ENCODE data around the gene SFMBT2. TPM values are rescaled to one million over a fixed set of nuclear protein-coding genes. Genes with fewer than 3 reads are reported as not detected.
"Not testable (repeated sequence)": the region's sequence is repeated elsewhere in the genome, so short reads cannot be mapped to it uniquely, and the experiment has no call there.

The SFMBT2 gene
- total RNA-seq, 2 donors from 2014 or later = 25.6 to 32.1 TPM

- DNase-seq (ENCODE audit: low spot score in 2 of 2) (no peak), ATAC-seq (no peak)
- Mint-ChIP-seq H3K27ac (no peak overlapping the region), H3K36me3 (peaks cover 15 to 43% of the 10 kb centered on the region in 2 donors), H3K9me3 (no peaks in the 10 kb centered on the region)
These were observed 104.2 kb downstream of the SFMBT2 start for GRCh38 chr10:7306616-7307015.

GRCh38 chr10:7306147-7306546 is 104.7 kb downstream of the SFMBT2 start:
- DNase-seq (ENCODE audit: low spot score in 2 of 2) = no peak
- H3K27ac Mint-ChIP-seq = no peak overlapping the region
- H3K9me3 Mint-ChIP-seq = no peaks in the 10 kb centered on the region
- no peak for ATAC-seq
- H3K36me3 Mint-ChIP-seq = peaks cover 18 to 47% of the 10 kb centered on the region in 2 donors

GRCh38 chr10:7305053-7305452 is 105.8 kb downstream of the SFMBT2 start:
- peak overlapping the region in 1 of 2 donors; percentile 30 for H3K27ac Mint-ChIP-seq
- peaks cover 23 to 53% of the 10 kb centered on the region in 2 donors for H3K36me3 Mint-ChIP-seq
- ATAC-seq = no peak
- no peak for DNase-seq (ENCODE audit: low spot score in 2 of 2)
- no peaks in the 10 kb centered on the region for H3K9me3 Mint-ChIP-seq

- Mint-ChIP-seq H3K36me3 (peaks cover 16 to 55% of the 10 kb centered on the region in 2 donors), H3K27ac (peak overlapping the region in 1 of 2 donors; percentile 30), H3K9me3 (peaks cover 0 to 4% of the 10 kb centered on the region in 2 donors)
- ATAC-seq (no peak), DNase-seq (ENCODE audit: low spot score in 2 of 2) (no peak)
These were observed 106.7 kb downstream of the SFMBT2 start for GRCh38 chr10:7304110-7304509.

- Mint-ChIP-seq H3K36me3 (peaks cover 8 to 59% of the 10 kb centered on the region in 2 donors), H3K9me3 (peaks cover 0 to 4% of the 10 kb centered on the region in 2 donors), H3K27ac (peak overlapping the region in 1 of 2 donors; percentile 76)
- DNase-seq (ENCODE audit: low spot score in 2 of 2) = no peak
- ATAC-seq = no peak
These were observed 107.8 kb downstream of the SFMBT2 start for GRCh38 chr10:7302930-7303557.

- Mint-ChIP-seq H3K27ac (peak overlapping the region in 1 of 2 donors; percentile 76), H3K9me3 (peaks cover 0 to 4% of the 10 kb centered on the region in 2 donors), H3K36me3 (peaks cover 8 to 61% of the 10 kb centered on the region in 2 donors)
- DNase-seq (ENCODE audit: low spot score in 2 of 2) = no peak
- ATAC-seq = peak in 1 of 2 donors; percentile 41
These were observed 108.4 kb downstream of the SFMBT2 start for GRCh38 chr10:7302392-7302906.

GRCh38 chr10:7301006-7301778 is 109.6 kb downstream of the SFMBT2 start:
- Mint-ChIP-seq H3K27ac (peak overlapping the region in 1 of 2 donors; percentile 76), H3K9me3 (peaks cover 0 to 4% of the 10 kb centered on the region in 2 donors), H3K36me3 (peaks cover 13 to 61% of the 10 kb centered on the region in 2 donors)
- DNase-seq (ENCODE audit: low spot score in 2 of 2) (no peak), ATAC-seq (no peak)

- H3K9me3 Mint-ChIP-seq = peaks cover 0 to 4% of the 10 kb centered on the region in 2 donors
- peak overlapping the region in 1 of 2 donors; percentile 76 for H3K27ac Mint-ChIP-seq
- DNase-seq (ENCODE audit: low spot score in 2 of 2) (no peak), ATAC-seq (peak in 1 of 2 donors; percentile 36)
- peaks cover 13 to 61% of the 10 kb centered on the region in 2 donors for H3K36me3 Mint-ChIP-seq
These were observed 110.4 kb downstream of the SFMBT2 start for GRCh38 chr10:7300384-7300971.

- DNase-seq (ENCODE audit: low spot score in 2 of 2); ATAC-seq; H3K9me3 Mint-ChIP-seq: not testable (repeated sequence)
- H3K36me3 Mint-ChIP-seq = peaks cover 13 to 54% of the 10 kb centered on the region in 2 donors
- H3K27ac Mint-ChIP-seq = peak overlapping the region in 1 of 2 donors; percentile 75
These were observed 111.1 kb downstream of the SFMBT2 start for GRCh38 chr10:7299601-7300325.

- ATAC-seq = no peak
- DNase-seq (ENCODE audit: low spot score in 2 of 2) = no peak
- Mint-ChIP-seq H3K27ac (no peak overlapping the region), H3K9me3 (peaks cover 0 to 4% of the 10 kb centered on the region in 2 donors), H3K36me3 (peaks cover 13 to 50% of the 10 kb centered on the region in 2 donors)
These were observed 112.3 kb downstream of the SFMBT2 start for GRCh38 chr10:7298495-7298894.

- DNase-seq (ENCODE audit: low spot score in 2 of 2) (no peak), ATAC-seq (no peak)
- H3K9me3 Mint-ChIP-seq = peaks cover 0 to 4% of the 10 kb centered on the region in 2 donors
- peak overlapping the region in 1 of 2 donors; percentile 45 for H3K27ac Mint-ChIP-seq
- H3K36me3 Mint-ChIP-seq = peaks cover 13 to 46% of the 10 kb centered on the region in 2 donors
These were observed 113.7 kb downstream of the SFMBT2 start for GRCh38 chr10:7297094-7297493.

GRCh38 chr10:7296648-7297047 is 114.2 kb downstream of the SFMBT2 start:
- ATAC-seq (no peak), DNase-seq (ENCODE audit: low spot score in 2 of 2) (no peak)
- Mint-ChIP-seq H3K9me3 (peaks cover 0 to 4% of the 10 kb centered on the region in 2 donors), H3K36me3 (peaks cover 13 to 42% of the 10 kb centered on the region in 2 donors), H3K27ac (peak overlapping the region; percentile 45 to 68)

GRCh38 chr10:7296076-7296475 is 114.8 kb downstream of the SFMBT2 start:
- Mint-ChIP-seq H3K36me3 (peaks cover 9 to 42% of the 10 kb centered on the region in 2 donors), H3K9me3 (peaks cover 0 to 4% of the 10 kb centered on the region in 2 donors), H3K27ac (peak overlapping the region in 1 of 2 donors; percentile 26)
- DNase-seq (ENCODE audit: low spot score in 2 of 2) = no peak
- no peak for ATAC-seq

- DNase-seq (ENCODE audit: low spot score in 2 of 2) (no peak), ATAC-seq (no peak)
- Mint-ChIP-seq H3K27ac (no peak overlapping the region), H3K9me3 (no peaks in the 10 kb centered on the region), H3K36me3 (peaks cover 4 to 36% of the 10 kb centered on the region in 2 donors)
These were observed 117.4 kb downstream of the SFMBT2 start for GRCh38 chr10:7293378-7293920.

GRCh38 chr10:7291487-7292270 is 119.2 kb downstream of the SFMBT2 start:
- no peak for DNase-seq (ENCODE audit: low spot score in 2 of 2)
- Mint-ChIP-seq H3K27ac (peak overlapping the region; percentile 22 to 77), H3K36me3 (peaks cover 0 to 20% of the 10 kb centered on the region in 2 donors), H3K9me3 (no peaks in the 10 kb centered on the region)
- ATAC-seq = peak in 1 of 2 donors; percentile 92

Measured in activated naive CD4-positive, alpha-beta T cell treated with anti-CD3 and anti-CD28 coated beads, Interleukin-2, amount 50 U/mL, for 72 hours (primary cell).